GM19395 (cell line): Measurements from ENCODE around the gene SLC2A2.

Source experiments
- ATAC-seq: cut with Tn5 transposase; IDR thresholded peaks from one replicate; pipeline ENCODE4 v1.9.1; 2021; ENCODE audit warnings: mild to moderate bottlenecking, moderate library complexity; ENCODE audit not compliant: unreplicated experiment

SLC2A2 gene

DNA sequence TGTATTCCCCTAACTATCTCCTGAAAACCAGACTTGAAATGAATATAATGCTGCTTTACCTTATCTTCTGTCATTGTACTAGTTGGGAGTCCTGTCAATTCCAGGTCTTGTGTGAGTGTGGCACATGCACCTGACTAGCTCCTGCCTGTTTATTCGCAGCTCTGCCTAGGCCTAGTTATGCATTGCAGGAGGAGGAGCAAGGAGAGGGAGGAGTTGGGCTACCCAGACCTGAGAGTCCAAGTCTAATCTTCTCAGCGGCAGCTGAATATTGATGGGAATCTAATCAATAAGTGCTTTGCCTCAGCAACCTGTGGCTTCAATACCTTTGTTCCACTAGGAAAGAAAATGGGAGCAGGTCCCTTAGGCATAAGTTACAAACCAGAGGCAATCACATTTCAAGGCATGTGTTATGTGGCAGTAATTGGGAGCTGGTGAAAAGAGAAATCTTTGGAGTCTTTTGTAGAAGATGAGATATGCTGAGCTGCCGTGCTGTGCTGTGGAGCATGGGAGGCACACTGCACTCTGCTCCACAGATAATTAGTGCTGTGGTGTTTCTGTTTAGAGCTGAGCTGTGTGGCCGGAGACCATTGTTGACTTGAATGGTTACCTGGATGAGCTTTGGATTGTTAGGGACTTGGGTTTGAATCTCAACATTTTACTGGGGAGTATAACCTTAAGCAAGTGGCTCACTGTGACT lies at the start of gene SLC2A2:
TSS of gene SLC2A2 (minus strand) at position 124 of the 697 bp plus-strand sequence. CDS start at position 74, 50 bp downstream.
- ATAC-seq, result no peak

DNA sequence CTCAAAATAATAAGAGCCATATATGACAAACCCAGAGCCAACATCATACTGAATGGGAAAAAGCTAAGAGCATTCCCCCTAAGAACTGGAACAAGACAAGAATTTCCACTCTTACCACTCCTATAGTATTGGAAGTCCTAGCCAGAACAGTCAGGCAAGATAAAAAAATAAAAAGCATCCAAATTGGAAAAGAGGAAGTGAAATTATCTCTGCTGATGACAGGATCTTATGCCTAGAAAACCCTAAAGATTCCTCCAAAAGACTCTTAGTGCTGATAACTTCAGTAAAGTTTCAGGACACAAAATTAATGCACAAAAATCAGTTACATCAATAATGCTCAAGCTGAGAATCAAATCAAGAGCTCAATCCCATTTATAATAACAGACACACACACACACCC lies 45.9 kb upstream of the SLC2A2 start:
- ATAC-seq, result no peak

DNA sequence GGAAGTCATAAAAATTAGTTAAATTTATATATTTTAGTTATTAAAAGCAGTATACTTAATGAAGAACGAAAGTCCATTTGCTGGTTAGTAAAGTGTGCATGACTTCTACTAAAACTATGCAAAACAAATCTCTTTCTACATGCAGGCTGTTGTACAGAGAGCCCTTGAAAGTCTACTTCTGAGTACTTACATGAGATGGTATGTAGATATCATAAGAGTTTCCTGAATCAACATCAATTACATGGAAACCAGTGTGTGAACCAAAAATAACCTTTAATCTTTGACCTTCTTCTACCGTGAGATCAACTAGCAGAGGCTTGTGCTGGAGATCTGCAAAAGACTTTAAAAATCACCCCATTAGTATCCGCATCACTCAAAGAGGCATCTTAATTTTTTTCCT lies 42.1 kb upstream of the SLC2A2 start:
- no peak for ATAC-seq

DNA sequence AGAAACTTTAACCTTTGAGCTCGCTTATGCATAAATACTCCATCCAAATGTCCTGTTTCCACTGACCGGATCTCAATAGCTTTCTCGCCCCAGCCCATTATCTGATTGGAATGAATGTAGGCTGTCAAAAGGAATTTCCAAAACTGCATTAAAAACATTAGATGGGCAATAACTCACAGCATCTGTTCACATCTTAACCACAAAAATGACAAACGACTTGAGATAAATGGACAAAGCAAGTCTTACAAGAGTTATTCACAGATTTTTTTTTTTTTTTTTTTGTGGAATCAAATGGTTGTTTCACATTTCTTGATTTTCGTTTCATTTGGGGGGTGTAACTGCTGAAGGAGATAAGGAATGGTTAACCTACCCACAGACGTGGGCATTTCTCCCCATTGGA lies 39.7 kb upstream of the SLC2A2 start:
- no peak for ATAC-seq

DNA sequence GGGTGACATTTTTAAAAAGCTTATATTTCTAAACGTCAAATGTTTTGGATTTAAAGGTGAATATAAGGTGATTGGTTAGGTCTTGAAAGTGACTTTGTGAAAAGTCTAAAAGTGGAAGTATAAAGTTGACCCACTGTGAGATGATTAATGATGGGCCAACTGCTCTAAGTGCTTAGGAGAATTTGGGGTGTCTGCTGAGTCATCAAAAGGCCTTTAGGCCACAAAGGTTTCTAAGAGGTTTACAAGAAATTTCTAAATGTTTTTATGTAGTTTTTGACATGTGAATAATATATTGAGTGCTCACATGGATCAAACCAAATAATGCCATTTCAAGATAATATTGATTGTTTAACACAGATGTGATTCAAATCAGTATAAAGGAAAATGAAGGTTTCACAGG lies 39.2 kb upstream of the SLC2A2 start:
- no peak for ATAC-seq

DNA sequence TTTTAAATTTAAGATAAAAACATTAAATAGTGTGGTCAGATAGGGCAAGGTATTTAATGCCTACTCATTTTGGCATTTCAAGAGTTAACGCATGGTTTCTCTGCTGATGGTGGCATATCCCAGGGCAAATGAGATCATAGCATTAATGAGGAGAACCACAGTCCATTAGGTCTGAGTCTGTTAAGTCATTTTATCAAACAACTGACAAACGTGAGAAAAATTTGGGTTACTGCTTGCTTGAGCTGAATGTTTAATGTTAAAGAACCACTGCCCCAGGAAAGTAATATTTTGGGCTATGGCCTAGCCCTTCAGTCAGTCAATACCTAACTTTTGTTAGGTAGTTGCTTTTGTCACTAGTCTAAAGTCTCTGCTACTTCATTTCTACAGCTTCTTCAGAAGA lies 37.9 kb upstream of the SLC2A2 start:
- ATAC-seq, result no peak

DNA sequence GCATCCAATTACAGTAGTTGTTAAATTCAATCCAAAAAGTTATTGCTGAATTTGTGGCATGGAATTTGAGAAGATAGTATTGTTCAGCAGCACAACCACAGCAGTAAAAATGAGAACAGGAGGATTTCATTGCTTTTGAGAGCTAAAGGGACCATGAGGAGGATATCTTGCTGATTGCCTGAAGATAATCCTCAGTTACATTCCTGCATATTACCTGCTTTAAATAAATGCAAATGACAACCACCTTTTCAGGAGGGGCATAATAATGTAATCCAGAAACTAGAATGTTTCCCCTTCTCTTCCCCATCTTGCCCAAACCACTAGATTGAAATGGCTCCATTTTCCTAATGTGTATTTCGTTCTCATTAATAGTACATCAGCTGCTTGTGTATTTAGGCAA lies 35.2 kb upstream of the SLC2A2 start:
- ATAC-seq, result no peak

DNA sequence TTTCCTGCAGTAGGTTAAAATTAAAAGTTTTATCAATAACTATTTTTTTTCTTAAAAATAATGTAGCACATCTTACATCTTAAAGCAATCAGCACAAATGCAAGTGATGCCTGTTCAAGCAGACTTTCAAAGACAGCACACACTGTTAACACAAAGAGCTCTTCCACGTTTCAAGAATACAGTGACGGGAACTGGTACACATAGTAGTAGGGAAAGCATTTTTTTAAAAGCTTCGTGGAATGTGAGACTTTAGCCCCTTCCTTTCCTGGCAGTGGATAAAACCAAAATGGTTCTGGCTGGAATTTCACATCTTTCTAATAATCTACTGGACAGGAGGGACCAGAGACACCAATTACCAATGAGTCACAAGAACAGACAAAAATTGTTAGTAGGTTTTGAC lies 33.5 kb upstream of the SLC2A2 start:
- no peak for ATAC-seq

DNA sequence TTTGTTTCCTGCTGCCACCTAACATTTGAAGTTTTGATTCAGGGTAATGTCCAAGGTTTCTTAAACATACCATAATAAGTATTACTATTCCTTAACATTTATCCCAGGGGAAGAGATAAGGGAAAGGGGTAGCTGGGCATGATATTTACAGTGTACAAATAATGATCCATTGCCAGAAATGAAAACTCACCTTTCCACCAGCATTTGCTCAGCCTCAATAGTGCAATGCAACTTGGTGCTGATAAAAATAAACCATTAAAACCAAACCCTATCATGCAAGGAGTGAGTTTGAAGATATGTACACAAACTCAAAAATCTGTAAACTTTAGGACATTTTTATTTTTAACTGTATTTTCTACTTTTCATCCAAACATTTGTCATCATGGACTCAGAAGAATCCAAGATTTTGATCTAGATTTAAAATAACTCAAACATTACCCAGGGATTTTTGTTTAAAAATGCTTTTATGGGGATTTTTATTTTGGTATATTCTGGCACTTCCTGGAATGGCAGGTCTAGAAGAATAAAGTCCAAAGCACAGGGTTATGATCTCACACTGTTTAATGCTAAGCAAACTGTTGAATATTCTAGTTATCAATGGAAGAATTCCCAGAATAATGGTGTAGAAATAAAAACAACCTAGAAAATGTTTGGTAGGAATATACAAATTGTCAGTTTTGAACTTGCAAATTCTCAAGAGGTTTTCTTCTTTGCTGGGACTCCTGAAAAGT lies 32.5 kb upstream of the SLC2A2 start:
- ATAC-seq, result no peak

DNA sequence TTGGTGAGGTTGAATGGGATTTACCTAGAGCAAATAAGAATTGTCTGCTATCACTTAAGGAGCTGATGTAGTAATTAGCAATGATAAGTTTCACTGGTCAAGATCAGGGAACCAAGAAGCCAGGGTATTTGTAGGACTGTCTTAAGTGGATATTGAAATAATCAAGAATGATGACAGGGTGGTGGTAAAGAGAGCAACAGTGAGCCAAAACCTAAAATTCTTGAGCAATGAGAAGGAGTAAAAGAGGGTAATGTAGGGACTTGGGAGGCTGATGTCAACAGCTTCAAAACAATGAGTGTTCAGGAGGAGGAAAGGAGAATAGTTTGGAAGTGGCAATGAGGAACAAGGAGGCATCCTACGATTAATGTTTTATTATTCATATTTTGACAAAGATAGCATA lies 31.5 kb upstream of the SLC2A2 start:
- ATAC-seq, result no peak

DNA sequence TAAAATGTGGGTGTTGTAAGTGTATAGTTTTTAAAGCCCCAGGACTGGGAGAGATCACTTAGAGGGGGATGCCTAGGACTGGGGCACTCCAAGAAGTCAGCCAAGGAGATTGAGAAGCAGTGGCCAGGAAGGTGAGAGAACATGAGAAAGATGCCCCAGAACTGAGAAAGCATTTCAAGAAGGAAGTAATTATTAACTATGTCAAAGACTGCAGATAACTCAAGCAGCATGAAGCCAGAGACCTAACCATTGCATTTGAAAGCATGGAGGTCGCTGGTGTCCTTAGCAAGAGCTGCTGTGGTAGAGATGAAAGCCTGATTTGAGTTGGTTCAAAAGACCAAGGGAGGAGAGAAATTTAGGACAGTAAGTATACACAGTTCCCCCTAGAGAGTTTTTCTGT lies 30.6 kb upstream of the SLC2A2 start:
- no peak for ATAC-seq

DNA sequence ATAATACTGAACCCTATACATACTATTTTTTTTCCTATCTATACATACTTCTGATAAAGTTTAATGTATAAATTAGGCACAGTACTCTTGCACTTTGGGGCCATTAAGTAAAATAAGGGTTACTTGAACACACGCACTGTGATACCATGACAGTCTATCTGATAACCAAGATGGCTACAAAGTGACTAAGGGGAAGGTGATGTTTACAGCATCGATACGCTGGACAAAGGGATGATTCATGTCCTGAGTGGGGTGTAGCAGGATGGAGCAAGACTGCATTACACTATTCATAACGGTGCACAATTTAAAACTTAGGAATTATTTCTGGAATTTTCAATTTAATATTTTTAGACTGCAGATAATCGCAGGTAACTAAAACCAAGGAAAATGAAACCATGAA lies 30.0 kb upstream of the SLC2A2 start:
- no peak for ATAC-seq

DNA sequence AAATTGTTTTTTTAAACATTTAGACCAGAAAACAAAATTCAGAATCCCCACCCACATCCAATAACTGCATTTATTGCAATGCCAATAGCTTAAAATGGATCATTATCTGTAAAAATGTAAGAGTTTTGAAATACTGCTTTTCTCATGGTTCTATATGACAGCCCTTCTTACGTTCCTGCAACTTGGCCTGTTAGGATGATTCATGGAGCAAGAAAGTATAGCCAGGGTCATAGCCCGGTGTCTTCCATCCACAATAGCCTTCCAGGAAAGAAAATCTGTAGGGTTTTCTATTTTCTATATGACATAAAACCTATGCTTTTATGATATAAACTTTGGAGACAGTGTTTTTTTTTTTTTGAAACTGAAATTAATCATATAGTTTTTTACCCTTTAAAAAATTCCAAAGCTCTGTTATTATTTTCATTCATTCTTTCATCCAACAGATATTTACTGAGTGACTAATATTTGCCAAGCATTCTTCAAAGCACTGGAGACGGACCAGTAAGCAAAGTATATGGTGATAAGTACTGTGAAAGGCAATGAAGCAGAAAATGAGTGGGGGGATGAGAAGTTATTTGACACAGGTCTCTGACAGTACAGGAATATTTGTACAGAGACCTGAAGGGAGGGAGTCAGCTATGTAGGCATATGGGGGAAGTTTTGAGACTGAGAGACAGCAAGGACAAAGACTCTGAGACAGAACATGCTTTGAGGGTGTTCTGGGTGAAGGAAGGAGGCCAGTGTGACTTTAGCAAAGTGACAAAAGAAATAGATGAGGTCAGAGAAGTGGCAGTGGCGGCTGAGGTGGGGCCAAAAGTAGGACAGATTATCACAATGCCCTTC lies 29.0 kb upstream of the SLC2A2 start:
- ATAC-seq, result no peak

DNA sequence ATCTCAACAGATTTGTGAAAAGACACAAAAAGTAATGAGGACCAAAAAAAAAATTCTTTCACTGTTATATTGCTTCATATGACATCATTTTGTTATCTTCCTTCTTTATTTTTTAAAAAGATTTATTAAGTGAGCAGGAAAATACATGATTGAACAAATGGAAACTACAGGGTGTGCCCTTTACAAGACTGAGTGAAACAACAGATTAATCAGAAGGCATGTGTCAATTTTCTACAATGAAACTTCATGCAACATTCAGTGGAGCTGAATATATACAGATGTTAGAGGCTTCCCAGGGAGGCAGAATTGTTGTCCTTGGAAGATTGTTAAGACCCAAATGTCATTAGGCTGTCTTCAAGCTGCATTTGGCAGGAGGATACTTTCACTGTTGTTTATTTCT lies 28.4 kb upstream of the SLC2A2 start:
- ATAC-seq, result no peak

DNA sequence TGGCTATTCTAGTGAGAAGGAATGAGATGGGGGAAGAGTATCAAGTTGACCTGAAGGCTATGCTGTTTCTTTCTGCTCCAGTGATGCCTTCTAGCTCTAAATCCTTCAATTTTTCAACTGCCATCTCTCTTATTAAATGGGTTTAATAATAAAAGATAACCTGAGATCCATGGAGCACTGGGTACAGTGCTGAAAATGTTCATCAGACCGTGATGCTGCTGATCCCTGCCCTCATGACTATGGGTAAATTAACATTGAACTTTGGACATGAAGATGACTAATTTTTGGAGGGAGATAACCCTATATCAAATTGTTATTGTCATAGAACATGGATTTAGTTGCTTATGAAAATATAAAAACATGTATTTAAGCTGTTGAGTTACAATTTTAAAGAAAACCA lies 27.7 kb upstream of the SLC2A2 start:
- ATAC-seq, result no peak

DNA sequence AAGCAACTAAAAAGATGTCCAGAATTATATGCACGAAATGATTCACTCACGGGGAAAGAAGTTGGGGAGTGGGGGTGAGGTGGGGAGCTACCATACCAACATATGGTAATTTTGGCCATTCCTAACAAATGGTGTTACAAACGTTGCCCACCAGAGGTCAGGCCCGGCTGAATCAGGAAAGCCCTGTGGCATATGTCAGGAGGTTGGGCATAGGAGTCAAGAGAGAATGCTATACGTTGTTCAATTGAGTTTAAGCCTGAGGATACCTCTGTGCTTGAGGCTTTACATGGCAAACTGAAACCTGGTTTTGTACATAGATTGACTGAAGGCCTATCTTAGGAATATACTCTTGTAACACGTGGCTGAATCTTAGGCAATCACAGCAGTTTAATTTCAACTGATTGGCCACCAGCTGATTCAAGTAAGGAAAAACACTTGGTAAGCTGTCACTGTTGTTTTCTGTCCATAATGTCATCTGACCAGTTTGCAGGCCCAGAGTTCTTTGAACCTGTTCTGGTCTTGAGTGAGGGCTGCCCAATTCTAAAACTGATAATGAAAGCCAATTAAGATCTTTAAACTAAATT lies 23.4 kb upstream of the SLC2A2 start:
- ATAC-seq, result peak; percentile 94

DNA sequence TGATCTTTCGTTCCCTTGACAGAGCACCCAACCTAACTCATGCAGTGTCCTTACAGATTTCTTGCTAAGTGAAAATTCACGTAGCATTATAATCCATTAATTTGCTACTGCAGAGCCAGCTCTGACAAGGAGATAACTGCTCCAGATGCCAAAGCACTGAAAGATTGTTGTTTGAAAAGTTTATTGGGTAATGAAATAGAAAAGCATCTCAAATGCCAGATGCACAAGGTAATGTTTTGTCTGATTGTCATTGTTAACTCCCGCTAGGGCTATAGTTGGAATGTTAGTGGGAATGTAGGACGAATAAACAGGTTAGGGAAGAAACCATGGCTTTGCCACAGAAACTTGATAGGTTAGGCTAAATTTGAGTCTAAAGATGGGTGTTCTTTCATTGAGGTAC lies 20.2 kb upstream of the SLC2A2 start:
- ATAC-seq, result no peak

DNA sequence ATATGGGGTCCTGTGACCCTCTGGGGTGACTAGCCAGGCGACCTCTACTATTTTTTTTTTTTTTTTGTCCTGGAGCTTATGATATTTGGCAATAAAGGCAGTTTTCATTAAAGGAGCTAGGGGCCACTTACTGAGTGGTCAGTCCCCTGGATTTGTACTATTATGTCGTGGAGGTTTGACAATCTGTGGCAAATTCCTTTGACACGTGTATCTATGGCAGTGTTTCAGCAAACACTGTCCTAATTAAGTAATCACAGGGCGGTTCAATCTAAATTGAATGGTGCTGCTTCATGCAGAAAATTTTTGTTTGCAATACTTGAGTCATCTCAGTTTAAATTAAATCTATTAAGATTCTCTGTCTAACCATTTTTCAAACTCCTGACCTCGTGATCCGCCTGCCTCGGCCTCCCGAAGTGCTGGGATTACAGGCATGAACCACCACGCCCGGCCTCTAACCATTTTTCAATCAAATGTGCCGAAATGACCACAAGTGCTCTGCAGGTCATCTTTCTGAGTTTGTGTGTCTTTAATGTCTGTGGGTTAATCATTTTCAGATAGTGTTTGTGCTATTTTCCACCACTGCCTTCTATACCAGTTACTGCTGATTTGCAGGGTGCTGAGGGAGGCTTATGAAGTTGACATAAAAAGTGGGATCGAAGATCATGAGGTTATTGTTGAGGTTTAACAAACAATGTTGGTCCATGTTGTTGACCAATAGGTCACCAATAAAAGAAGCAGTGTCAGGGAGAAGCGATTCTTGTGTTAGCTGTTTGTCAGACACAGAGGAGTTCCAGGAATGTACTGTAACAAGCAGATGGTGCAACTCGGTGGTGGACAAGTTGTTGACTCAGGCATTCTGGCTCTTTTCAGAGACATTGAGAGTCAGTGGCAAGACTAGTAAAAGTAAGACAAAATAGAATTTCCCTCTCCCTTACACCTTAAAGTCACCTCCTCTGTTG lies 18.6 kb upstream of the SLC2A2 start:
- ATAC-seq, result no peak

DNA sequence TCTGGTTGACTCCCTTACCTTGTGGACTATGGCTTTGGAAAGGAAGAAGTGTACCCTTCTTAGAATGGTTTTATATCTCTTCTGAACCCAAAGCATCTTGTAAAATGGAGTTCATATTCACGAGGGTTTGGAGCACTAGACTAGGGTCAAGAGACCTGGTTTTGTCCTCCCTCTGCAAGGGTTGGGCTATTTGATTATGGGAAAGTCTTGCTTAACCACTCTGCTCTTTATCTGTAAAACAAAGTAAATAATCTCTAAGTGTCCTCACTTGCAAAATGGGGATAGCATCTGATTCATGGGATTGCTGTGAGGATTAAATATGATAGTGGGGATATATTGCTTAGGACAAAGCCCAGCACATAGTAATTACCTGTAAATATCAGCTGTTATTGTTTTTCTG lies 17.9 kb upstream of the SLC2A2 start:
- no peak for ATAC-seq

DNA sequence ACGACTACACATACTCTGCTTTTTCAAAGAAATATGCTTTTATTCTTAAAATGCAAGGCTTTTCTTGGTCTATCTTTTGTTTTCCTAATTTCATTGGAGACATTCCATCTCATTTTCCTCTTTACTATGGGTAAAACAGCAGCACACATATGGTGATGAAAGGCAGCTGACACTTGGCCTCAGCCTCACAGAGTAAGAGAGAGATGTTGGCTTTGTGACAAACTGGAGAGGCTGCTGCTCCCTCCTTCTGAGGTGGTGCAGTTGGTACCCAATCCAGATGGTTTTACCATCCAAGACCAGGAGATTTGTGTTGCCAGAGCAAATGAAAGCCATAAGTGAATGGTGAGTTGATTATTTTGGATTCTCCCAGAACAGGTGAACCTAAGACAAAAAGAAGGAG lies 13.2 kb upstream of the SLC2A2 start:
- no peak for ATAC-seq
